Stimulated activated CD8-positive, alpha-beta memory T cell treated with anti-CD3 and anti-CD28 coated beads, Interleukin-2, amount 100 ng/mL, for 1 hour (primary cell): ENCODE data around the gene OGFOD2.
A peak's percentile ranks its signal among the peaks of the same experiment; 100 is the strongest.

ENCODE experiments used
- DNase-seq, 2 donors: peaks; one replicate each; pipeline ENCODE4 v3.0.0-alpha.2; 2020; ENCODE audit warnings: low read depth in 2 of 2

The OGFOD2 gene

DNA sequence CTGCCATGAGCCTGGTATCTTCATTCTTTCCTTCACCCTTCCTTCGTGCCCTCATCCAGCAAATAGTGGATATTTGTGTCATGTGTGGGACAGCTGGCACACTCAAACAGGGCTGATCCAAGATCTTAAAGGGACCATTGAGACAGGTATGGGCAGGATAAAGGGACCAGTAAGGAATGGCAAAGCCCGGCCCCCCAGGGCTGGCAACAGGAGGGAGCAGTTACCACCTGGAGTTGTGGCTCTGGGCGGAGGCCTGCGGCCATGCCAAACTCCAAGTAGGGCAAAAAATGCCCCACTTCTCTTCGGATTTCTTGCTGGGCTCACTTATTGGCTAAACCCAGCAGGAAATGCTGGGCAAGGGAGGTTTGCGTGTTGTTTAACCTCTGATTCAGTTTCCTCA is 2.1 kb downstream of the OGFOD2 start:
- DNase-seq = no peak

DNA sequence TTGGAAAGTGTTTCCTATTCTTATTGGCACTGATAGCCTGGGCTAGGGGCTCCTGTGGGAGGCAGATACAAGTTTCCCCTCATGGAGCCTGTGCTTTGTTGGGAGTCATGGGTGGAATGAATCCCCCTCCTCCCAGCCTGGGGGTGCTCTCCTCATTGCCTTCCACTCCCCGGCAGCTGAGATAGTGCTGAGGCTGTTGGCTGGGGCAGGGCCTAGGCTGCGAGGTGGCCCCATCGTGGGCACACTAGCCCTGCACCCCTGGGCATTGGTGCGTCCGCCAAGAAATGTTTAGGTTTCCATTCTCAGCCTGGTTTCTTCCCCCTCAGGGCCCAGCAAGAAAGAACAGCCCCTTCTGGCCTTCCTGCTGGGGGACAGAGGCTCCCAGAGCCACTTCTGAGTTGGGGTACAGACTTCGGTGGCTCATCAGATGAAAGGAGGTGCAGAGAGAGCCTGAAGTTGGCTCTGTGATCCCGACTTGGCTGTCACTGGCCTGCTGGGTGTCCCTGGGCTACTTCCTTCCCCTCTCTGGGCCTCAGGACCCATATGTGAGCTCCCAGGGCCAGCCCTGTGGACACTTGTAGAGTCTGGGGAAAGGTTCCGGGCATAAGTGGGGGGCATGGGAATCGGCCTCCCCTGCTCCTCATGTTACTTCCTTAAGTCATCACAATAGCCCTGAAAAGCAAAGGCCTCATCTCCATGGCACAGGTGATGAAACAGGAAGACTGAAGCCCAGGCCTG is 2.8 kb downstream of the OGFOD2 start:
- DNase-seq = no peak

DNA sequence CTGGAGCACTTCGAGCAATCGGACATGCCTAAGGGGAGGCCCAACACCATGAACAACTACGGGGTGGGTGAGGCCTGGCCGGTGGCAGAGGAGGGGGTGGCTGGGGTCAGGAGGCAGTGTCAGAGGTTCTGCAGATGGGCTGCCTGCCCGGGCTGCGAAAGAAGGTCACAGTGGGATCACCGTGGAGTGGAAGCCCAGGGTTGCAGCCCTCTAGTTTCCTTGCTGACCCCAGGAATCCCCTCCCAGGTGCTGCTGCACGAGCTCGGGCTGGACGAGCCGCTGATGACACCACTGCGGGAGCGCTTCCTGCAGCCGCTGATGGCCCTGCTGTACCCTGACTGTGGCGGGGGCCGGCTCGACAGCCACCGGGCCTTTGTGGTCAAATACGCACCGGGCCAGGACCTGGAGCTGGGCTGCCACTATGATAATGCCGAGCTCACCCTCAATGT is 3.5 kb downstream of the OGFOD2 start:
- DNase-seq = no peak

DNA sequence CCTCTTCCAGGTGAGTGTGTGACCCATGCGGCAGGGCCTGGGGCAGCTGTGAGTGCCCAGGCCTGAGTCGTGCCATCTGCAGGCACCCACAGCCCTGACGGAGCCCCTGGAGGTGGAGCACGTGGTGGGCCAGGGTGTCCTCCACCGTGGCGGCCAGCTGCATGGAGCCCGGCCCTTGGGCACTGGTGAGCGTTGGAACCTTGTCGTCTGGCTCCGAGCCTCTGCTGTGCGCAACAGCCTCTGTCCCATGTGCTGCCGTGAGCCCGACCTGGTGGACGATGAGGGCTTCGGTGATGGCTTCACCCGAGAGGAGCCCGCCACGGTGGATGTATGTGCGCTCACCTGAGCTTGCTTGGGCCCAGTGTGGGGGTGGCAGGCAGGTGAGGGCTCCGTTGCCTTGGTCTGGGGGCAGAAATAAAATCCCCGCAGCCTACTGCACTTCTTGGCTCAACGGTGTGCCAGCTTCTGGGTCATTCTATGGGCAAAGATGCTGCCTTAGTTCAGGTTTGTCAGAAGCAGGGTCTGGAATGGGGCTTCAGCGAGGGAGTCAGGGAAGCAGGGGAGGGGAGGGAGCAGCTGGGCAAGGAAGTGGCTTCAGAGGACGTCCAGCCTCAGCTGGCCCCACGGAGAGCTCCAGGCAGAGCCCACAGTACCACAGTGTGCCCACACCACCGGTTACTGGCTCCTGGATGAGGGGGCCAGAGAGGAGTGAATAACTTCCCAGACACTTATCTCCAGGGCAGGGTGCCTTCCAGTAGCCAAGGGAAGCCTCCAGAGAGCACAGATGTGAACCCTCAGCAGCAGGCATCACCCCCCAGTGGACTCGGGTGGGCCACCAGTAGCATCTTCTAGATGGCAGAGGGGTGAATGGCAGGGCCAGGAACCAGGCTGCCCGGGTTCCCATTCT is 4.2 kb downstream of the OGFOD2 start:
- DNase-seq = no peak

DNA sequence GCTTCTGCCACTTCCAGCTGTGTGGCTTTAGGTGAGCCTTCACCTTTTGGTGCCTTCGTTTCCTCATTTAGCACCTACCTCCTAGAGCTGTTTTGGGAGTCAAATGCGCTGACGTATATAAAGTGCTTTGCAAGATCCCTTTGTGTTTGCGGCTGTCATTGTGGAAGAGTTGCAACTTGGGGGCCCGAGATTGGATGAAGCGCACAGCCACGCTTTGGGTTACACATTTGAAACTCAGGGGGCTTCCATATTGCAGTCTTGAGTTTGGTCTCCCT is 4.8 kb downstream of the OGFOD2 start:
- DNase-seq = no peak

DNA sequence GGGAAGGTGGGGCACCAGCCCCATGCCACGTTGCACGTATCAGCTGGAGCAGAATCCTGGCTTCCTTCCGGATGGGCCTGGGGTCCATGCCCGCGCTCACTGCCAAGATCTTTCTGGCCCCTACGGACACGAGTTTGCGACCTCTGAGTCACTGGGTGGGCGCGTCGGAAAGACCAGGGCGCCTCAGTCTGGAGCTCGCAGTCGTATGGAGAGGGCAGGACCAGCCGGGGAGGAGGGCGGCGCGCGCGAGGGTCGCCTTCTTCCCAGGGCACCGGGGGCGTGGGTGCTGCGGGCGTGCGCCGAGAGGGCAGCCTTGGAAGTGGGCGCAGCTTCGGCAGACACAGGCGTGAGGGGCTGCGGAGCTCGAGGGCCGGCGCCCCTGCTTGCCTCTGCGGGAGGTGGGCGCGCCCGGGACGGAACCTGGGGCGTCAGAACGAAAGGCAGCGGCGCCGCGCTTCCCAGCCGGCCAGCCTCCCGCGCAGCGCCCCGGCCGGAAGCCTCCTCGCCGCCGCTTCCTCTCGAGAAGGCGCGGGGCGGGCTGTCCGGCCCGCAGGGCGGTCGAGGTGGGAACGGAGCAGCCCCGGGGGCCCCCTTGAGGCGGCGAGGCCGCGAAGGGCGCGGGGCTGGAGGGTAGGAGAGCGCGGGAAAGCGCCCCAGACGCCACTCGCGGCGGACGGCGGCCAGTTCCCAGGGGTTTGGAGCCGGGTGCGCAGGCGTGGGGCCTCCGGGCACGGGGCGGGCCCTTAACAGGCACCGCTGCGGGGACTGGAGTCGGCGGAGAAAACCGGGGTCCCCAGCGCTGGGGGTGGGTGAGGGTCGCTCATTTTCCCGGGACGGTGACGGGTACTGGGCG is 5.4 kb downstream of the OGFOD2 start, which contains the start of gene ARL6IP4:
TSS of gene ARL6IP4 (plus strand) at position 499 of the 853 bp plus-strand sequence. CDS start 459 bp downstream, outside the sequence.
- peak; percentile 35 to 37 for DNase-seq

DNA sequence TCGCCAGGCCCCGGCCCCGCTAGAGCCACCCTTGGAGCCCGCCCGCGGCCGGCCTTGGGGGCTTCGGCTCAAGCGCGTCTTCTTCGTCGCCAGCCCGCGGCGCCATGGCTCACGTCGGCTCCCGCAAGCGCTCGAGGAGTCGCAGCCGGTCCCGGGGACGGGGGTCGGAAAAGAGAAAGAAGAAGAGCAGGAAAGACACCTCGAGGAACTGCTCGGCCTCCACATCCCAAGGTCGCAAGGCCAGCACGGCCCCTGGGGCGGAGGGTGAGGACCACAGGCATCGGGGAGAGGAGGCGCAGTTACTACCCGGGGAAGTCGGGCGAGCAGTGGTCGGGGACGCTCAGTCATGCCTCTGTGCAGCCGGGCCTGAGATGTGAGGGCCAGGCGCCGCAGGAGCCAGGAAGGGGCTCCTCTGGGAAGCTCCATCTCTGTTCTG is 6.0 kb downstream of the OGFOD2 start:
- no peak for DNase-seq

DNA sequence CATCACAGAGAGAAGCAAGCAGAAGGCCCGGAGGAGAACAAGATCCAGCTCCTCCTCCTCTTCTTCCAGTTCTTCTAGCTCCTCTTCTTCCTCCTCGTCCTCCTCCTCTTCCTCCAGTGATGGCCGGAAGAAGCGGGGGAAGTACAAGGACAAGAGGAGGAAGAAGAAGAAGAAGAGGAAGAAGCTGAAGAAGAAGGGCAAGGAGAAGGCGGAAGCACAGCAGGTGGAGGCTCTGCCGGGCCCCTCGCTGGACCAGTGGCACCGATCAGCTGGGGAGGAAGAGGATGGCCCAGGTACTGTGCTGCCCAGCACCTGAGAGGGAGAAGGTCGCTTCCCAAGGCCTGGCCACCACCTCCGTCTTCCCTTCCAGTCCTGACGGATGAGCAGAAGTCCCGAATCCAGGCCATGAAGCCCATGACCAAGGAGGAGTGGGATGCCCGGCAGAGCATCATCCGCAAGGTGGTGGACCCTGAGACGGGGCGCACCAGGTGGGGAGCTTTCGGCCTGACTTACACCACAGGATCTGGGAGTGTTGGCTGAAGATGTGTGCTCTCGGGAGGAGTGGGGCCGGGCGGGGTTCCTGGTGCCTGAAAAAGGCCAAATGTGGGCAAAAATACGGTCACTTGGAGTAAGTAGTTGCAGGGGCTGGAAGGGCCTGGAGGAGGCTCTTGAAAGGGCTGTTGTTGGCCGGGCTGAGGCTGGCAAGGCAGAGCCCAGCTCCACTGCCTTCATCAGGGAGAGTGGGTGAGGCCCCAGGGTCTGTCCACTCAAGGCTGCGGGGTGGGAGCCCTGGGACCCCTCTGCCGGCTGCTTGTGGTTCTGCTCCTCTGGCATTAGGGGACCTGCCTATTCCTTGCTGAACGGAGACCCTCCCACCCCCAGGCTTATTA is 6.8 kb downstream of the OGFOD2 start:
- no peak for DNase-seq

DNA sequence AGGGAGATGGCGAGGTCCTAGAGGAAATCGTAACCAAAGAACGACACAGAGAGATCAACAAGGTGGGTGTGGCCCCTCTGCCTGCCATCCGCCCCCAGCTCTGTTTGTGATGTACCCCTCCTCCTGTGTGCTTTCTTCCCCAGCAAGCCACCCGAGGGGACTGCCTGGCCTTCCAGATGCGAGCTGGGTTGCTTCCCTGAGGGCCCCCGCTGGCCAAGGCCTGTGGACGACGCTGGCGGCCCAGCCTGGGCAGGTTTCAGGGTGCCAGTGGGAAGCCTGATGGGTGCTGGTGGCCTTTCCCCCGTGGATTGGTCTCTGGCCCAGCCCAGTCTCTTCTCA is 7.4 kb downstream of the OGFOD2 start:
- DNase-seq = no peak

DNA sequence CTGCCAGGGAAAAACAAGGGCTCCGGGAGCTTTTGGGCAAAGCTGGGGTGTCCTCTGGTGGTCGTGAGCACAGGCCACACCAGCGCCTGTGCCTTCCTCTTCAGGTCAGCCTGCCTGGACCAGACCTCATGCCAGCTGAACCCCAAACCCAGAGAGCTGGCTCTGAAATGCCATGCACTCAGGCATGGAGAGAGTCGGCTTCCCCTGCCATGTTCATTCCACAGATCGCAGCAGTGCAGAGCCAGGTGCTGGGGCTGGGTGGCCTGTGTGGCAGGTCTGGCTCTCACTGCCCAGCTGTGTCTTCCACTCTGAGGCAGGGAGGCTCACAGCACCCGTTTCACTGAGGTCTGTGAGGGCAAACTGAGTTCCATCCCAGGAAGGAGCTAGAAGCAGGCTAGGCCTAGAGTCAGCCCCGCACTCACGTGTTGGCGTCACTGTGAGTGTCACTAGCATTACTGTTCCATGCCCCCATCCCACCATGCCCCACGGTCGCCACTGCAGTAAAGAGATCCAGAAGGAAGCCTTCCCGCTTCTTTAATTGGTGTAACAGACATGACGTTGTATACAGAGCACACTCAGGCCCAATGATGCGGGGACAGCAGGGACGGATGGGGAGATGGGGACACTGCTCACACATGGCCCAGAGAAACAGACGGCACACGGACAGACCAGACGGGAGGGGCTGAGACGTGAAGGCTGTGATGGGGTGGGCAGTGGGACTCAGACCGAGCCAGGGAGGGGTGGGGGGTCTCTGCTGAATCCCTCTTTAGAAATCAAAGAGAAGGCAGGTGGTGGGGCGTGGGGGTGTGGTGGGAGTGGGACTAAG is 8.1 kb downstream of the OGFOD2 start:
- no peak for DNase-seq

DNA sequence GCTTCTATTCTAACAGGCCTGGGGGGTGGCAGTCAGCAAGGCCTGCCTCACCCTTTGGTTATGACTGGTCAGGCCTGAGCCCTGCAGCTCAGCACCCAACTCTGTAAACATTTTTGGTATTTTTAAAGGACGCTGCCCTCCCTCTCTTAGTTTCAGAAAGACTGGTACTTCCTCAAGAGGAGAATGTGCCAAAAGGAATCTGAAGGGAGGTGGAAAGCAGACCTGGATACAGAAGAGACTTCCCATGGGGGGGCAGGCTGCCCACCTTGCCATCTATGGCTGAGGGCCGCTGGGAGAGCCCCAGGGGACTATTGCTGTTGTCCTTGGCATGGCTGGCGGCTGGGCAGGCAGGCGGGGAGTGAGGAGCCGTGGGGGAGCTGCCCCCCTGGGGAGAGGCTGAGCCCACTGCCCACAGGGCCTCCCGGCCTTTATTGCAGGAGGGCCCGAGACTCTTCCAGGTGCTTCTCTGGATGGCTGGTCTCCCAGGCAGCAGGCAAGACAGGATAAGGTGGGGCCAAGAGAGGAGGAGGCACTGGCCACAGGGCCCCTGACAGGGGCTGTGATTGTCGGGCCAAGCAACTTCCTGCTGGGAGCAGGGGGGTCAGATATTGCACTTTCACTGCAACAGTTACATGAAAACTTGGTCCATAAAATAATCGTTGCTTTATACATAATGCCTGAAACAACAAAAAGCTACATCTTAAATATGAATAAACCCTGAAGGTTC is 8.9 kb downstream of the OGFOD2 start:
- no peak for DNase-seq

DNA sequence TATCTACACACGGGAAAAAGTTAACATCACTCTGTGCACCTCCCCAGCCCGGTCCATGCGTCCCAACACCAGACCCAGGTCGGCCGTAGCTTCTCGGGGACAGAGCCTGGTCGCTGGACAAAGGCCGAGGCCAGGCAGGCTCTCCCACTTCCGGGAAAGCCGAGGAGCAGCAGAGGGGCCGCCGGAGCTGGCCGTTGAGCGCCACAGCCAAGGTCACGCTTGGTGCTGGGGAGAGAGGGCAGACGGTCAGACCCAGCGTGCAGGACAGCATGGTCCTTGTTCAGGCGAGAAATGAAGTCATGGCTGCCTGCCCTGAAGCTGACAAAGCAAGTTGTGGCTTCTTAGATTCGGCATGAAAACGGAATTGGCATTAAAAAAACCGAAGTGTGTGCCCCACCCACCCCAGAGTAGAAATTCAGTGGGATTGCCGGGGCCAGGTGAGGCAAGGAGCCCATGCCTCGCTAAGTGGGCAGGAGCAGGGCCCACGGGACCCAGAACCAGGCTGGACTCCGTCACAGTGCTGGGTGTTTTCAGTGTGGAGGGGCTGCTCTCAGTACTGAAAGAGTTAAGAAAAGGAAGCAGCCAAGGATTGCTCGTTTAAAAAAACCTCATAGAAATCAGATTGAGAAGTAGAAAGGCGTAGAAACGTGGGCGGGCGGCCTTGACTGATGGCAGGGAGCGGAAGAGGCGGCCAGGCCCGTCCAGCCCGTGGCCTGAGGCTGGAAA is 9.7 kb downstream of the OGFOD2 start:
- DNase-seq = no peak

DNA sequence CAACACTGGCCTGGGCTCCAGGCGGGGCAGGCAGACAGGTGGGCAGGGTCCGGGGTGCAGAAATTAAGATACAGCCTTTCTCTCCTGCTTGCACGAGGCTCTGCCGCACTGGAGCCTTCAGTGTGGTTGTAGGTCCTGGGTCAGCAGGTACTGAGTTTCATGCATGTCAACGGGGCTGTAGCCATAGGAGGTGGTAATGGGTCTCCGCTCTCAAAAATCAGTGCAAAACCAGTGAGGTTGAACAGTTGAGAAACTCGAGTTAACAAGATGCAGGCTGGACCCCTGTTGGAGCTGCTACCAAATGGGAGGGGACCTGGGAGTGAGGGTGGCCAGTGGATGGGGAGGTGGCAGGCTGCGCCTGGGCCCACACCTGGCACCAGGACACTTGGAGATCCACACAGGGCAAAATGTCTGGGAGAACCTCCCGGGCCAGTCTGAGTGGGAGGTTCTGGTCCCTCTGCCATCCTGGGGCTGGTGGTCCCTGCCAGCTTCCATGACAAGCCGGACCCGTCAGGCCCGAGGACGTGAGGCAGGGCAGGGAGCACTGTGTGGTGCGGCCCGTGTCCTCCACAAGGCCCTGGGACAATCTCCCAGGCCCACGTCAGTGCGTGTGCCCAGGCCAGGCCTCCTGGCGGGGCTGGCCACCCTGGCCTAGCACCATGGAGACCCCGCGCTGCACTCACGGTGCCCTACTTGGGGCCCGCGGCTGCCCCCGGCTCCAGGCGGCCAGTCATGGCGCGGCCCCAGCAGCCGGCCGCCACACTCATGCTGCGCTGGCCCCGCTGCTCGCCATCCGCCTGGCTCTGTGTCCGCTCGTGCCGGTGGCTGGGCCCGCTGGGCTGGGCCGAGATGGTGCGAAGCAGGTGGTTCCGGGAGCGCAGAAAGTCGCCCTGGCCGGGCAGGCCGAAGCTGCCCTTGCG is 10.6 kb downstream of the OGFOD2 start:
- DNase-seq = no peak

DNA sequence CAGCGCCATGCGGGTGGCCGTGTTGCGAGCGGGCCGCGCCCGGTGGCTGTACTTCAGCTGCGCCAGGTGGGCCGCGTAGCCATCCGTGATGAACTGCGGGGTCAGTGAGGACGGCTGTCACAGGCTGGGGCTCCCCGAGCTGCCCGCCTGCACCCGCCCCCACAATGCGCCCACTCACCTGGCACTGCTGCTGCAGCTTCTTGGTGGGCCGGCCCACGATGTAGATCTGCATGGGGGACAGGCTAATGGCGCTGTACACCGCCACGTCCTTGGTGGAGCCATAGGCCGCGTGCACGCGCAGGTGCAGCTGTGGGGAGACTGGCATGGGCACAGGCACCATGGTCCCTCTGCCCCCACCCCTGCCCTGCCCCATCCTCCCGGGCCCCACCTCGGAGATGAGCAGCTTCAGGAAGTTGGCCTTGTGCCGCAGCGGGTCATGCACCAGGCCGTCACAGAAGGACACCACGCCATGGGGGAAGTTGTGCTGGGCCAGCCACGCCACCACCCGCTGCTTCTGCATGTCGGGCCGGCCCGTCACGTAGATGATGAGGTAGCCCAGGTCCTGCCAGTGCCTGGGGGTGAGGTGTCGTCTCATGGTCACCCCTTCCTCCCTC is 11.3 kb downstream of the OGFOD2 start:
- DNase-seq = no peak

DNA sequence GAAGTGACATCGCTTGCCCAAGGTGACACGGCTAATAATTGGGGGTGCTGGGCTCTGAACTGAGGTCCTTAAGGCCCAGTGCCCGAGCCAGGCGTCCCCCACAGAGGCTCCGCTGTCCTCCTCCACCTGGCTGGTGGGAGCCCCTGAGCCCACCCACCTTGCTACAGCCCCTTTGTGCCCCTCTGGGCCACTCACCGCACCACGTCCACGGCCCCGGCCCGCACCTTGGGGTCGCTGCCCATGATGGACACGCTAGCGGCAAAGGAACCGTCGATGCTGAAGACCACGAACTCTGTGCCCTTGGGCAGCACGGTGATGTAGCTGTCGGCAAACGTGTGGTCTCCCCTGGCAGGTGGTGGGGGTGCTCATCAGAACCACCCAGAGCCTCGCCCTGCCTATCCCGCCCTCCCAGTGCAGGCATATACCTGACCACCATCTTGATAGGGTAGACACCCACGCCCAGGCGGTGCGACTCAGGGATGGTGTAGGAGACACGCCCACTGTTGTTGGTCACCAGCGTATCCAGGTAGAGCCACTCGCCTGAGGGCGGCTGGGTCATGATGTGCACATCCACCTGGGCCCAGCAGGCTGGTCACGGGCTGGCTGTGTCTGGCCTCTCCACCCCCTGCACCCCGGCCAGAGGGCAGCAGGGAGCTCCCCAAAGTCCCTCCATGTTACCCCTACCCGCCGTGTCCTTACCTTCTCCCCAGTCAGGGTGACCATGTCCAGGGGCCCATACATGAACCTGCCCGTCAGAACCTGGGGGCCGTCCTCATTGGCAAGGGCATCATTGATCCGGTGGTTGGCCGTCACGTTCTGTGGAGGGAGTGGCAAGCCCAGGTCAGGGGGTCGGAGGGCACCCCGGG is 12.3 kb downstream of the OGFOD2 start:
- DNase-seq = no peak

DNA sequence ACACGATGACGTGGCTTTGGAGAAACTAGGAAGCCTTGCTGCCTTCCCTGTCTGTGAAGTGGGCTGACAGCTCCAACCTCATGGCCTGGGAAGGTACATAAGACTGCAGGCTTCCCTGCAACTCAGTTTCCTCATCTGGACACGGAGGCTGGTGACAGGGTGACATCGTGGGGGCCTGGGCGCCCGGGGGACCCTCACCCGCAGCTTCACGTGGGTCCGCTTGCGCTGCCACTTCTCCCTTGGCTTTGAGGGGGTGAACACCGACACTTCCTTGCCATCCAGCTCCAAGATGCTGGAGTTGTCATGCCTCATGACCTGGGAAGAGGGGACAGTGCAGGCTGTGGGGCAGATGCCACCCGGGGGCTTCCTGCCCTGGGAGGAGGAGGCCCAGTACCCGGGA is 13.0 kb downstream of the OGFOD2 start:
- DNase-seq = no peak
